NAMALWA (cell line): Measurements from ENCODE around the gene PTPRM.
"Not testable (repeated sequence)": the region's sequence is repeated elsewhere in the genome, so short reads cannot be mapped to it uniquely, and the experiment has no call there.

Experiments used
- DNase-seq: peaks from one replicate; pipeline ENCODE4 v3.0.0-alpha.2; 2015; ENCODE audit warnings: low spot score

The PTPRM gene

DNA sequence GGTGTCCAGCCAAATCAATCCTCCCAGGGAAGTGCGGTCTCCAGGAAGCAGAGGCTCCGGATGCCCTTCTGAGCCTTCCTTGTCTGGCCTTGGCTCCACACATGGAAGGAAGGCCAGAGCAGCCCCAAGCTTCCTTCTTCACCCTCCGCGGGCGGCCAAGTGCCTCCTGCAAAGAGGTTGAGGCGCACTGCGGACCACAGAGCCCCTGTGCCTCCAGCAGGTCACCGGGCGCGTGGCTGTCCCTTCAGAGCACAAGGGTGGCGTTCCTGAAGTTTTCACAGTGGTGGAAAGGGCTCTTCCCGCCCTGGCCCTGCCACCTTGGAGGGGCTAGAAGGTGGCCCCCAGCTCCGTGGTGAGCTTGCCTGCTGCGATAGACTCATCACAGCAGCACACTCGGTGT lies 866.2 kb downstream of the PTPRM start:
- DNase-seq = no peak

DNA sequence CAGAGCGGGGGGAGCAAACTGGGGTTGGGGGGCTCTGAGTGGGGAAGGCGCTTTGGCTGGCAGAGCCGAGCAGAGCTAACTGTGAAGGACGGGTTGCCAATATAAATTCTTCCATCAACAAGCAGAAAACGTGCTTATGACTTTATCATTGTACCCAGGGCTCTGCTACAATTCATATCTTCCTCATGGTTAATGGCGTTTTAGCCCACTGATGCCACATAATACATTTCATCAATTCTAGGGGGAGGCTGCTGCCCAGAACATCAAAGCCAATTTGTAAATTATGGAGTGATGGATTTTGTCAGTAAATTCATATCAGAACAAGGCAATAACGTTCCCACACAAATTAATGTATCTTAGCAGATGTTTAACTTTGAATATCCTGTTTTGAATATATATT lies 866.7 kb downstream of the PTPRM start:
- DNase-seq = no peak

DNA sequence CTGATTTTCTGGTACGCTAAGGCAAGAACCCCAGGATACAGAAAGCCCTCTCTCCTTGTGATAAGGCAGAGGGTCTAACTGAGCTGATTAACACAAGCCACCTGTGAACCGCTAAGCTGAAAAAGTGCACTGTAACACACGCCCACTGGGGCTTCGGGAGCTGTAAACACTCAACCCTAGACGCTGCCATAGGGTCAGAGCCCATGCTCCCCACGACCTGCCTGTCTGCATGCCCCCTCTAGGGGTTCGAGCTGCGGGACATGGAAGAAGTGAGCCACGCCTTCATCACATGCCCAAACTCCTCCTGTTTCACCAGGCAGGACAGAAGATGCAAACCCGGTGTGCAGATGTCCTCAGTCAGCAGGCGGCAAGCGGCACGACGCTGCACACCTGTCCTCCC lies 868.3 kb downstream of the PTPRM start:
- no peak for DNase-seq

DNA sequence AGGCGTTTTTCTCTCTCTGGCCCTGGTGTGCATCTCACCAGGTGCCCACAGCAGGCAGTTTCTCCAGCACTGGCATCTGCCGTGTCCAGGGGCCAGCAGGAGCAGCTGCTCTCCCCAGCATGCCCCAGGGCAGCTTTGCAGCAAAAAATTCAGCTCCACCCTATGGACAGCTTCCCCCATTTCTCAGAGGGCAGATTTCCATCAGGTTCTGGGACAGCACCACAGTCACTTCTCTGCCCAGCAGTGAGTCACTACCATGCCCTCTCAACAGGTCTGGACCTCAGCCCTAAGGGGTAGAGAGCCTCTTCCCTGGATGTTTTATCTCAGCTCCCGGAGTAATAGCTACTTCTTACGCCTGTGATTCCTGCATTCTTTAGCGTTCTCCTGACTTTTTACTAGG lies 871.9 kb downstream of the PTPRM start:
- DNase-seq = no peak

DNA sequence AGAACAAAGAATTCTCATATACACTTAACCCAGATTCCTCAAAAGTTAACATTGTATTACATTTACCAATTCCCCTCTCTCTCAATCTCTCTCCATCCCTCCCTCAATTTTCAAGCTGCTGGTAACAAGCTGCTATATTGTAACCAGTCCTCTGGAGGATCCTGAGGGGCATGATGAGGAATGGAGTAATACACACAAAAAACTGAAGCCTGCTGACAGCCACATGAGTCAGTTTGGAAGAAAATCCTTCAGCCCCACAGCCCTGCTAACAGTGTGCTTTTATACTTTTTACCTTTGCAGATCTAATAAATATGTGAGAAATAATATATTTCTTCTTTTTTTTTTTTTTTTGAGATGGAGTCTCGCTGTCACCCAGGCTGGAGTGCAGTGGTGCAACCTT lies 876.4 kb downstream of the PTPRM start:
- no peak for DNase-seq

DNA sequence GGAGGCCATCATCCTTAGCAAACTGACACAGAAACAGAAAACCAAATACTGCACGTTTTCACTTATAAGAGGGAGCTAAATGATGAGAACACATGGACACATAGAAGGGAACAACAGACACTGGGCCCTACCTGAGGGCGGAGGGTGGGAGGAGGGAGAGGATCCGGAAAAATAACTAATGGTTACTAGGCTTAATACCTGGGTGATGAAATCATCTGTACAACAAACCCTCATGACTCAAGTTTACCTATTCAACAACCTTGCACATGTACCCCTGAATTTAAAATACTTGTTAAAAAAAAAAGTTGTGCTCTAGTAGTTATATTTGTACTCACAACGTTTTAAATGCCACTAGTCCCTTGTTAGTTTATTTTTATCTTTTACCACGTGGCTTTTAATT lies 879.8 kb downstream of the PTPRM start:
- DNase-seq = not testable (repeated sequence)

DNA sequence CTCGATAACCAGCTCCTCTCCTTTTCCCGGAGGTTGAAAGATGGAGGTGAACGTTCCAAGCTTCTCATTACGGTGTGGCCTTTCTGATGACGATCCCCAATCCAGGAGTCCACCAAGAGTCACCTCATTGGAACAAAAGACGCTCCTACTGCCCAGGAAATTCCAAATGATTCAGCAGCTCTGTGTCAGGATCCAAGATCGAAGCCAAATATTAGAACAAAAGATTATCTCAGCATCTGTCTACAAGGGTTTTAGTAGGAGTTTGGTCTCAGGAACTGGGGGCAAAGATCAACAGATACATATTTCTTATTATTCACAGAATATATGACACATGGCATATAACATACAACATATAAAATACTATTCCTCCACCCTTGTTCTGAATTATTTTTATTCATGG lies 881.0 kb downstream of the PTPRM start:
- DNase-seq = no peak

DNA sequence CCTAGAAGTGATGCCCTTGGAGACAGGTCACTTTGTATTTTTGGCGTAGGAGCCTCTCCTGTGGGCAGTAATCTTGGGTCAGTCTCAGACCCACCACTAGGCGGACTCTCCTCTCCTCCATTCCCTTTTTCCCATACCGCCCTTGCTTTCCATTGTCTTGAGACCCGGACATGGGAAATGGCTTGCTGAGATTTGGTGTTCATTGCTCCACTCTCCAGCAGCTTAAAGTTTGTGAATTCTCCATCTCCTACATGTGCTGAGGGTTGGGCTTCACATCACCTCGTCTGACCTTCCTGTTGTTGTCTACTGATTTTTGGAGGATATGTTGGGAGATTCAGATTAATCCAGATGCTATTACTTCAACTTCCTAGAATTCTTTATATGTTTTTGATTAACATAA lies 882.9 kb downstream of the PTPRM start:
- DNase-seq = peak; percentile 2

DNA sequence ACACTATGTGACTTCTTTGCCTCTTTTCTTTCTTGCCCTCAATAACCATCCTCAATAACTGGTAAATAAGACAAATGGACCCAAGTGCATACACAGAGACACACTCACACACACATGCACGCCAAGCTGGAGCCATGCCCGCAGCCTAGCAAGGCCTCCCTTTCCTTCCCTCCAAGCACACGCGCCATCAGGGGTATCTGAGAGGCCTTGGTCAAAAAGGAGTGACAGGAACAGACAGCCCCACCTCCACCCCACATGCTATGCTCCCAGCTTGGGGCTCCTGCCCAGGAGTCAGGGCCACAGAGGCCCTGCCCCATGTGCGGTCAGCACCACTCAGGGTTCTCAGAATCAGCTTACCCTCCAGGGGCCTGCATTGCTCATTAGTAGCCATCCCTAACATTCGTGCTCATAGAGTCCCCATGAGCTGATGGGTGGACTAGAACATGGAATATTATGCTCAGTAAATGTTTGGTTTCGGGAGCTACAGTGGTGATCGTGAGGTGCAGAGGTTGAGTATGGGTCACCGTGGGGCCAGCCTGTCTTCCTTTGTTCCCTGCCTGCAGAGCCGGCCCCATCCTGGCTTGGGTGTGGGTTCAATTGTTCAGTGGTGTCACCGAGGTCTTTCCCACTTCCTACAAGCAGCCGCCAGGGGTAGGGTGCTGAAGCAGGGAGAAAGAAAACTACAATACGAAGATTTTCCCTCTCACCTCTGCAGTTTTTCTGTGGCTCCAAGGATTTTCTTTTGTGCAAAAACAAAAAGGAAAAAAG lies 884.0 kb downstream of the PTPRM start:
- DNase-seq = no peak

DNA sequence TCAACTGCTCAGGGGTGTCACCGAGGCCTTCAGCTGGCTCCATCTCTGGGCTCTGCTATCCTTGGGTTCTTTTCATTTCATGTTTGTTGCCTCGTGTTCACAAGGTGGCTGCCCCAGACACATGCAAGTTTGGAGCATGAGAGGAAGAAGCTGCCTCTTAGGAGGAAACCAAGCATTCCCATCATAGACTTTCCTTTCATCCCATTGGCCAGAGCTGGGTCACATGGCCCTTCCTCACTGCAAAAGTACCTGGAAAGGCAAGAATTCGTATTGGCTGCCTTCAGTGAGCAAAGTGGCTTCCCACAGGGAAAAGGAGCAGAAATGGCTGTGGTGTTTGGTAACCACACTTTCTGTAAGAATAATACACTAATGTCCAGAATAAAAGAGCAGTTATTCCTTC lies 886.4 kb downstream of the PTPRM start:
- DNase-seq = no peak

DNA sequence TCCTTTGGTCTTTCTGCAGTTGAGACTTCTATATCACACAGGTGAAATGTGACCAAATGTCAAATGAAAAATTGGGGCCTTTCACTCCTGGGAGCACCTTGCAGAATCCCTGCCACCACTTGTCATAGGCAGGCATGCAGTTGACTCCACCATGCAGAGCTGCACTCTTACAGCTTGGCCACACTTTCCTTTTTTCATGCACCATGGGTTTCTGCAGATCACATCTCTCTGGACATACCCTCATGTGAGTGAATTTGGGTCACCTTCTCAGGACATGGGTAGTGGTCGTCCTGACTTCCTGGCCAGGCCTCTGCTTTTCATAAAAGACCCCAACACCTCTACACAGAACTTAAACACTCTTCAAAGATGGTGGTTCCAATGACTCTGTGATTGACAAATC lies 887.0 kb downstream of the PTPRM start:
- DNase-seq = no peak

DNA sequence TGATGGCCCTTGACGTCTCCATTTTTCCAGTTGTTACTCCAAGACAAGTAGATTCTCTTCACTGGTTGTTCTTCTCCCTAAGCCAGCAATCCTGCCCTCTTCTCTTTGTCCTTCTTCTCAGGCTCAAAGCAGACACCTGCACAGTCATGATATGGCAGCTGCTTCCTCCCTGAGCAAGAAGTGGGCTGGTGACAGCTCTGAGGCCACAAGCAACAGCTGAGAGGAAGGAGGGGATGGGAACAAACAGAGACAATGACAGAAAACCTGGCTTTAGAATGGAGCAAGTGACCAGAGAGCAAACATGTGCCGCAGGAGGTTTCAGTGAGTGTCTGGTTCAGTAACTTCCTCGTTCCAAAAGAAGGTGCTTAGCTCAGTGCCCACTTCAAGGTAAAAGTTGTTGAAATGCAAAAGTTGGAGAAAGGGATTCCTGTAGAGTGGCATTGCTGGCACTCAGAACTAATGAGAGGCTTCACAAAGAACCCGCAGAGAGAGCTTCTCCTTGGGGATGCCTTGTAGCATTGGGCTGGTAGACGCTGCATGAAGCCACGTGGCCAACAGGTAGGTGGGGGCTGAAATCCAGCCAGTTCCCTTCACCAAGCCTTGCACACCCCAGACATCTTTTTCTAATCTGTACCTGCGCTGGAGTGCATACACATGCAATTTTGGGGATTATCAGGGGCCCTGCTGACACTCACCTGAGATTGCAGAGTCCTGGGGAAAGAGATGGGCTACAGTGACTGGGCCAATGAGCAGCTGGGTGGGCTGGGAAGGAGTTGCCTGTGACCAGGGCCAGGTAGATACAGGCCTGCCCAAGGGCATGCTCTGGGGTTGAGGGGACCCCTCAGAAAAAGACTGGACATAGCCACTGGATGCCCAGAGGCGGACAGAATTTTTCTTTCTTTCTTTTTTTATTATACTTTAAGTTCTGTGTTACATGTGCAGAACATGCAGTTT lies 888.8 kb downstream of the PTPRM start:
- no peak for DNase-seq
